Measurements from ENCODE around the gene RELN.

RELN gene

DNA sequence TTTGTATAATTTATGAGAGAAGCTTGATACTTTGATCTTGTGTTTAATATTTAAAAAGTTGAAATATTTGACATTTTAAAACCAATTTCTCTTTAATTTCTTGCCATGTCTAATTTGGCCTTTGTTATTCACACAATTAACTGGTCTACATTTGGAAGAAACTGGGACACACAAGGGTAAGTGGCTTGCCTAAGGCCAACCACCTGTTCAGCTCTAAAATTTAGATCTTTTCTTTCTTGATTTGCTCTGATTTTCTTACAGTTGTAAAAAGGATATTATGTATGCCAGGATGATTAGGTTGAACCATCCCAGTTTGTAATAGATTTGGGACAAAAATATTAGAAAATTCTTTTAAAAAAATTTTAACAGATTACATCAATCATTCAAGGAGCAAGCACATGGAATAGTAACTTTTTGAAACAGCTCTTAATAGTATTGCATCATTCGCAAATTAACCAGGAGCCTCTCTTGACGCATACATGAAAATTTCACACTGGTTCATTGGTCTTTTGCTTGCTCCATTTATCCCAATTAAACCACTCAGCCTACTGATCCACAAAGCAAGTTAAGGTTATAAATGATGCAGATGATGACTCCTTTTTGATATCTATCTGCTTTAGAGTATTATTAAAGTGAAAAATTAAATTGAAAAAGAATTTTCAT, 321.0 kb downstream of the RELN start:
- DNase-seq, result no peak

DNA sequence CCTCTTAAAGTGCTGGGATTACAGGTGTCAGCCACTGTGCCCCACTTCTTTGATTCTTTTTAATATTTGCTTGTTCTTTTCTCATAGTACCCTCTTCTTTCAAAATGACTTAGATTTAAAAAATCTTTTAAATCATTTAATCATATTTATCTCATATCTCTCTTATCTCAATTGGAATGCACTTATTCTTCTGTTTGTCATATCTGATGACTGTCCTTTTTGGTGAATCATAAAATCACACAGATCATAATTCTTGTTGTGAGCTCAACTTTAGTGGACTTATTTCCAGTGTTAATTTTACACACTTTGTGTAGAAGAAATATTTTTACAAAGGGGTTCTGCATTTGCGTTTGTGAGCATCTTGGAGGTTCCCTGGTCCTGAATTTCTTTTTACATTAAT, 323.1 kb downstream of the RELN start:
- no peak for DNase-seq

DNA sequence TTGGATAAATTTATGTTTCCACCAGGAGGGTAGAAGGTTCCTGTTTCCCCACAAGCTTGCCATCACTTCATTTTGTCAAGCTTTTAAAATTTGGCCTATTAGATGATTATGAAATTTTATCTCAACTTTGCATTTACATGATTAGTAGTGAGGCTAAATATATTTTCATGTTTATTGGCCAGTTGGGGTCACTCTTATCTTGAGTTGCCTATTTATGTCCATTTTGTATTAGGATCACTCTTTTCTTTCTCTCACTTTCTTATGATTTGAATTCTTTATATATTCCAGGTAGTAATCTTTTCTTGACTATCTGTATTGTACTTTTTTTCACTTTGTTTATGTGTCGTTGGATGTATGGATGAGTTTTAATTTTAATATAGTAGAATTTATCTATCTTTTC, 324.9 kb downstream of the RELN start:
- DNase-seq, result no peak

DNA sequence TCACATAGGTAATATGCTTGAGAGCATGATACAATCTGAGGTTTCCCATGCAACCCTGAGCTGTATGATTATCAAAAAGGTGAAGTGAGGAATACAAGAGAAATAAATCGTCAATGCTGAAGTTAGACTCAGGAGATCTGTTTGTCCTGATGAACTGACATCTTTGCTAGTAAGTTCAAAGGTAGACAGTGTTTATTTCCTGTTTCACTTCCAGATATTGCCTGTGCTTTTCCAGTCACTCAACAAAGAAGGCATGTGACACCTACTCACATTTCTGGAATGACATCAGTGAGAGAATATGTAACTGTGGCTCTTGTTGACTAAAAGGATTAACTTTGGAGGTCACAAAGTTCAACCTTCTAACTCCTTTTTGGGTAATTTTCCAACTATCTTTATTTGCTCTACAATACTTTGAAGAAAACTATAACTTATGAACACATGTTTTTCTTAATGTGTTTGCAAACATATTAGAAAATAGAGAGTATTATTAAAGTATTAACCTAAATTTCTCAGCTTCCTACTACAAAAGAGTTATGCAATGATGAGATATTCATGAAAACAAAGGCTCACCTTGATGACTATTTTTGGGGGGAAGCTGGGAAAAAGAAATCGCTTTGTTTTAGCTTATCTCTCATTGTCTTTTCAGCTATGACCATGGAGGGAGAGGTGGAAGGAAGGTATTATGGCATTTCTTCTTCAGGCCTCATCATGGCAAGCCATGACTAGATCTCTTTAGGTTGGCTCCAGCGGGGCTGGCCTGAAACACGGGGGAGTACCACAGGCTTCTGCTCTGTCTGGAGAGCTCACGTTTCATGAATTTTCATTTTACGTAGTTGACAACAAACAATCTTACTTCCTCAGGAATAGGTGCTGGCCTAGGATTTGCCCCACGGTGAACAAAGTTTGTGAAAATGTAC, 328.7 kb downstream of the RELN start:
- DNase-seq, result no peak

DNA sequence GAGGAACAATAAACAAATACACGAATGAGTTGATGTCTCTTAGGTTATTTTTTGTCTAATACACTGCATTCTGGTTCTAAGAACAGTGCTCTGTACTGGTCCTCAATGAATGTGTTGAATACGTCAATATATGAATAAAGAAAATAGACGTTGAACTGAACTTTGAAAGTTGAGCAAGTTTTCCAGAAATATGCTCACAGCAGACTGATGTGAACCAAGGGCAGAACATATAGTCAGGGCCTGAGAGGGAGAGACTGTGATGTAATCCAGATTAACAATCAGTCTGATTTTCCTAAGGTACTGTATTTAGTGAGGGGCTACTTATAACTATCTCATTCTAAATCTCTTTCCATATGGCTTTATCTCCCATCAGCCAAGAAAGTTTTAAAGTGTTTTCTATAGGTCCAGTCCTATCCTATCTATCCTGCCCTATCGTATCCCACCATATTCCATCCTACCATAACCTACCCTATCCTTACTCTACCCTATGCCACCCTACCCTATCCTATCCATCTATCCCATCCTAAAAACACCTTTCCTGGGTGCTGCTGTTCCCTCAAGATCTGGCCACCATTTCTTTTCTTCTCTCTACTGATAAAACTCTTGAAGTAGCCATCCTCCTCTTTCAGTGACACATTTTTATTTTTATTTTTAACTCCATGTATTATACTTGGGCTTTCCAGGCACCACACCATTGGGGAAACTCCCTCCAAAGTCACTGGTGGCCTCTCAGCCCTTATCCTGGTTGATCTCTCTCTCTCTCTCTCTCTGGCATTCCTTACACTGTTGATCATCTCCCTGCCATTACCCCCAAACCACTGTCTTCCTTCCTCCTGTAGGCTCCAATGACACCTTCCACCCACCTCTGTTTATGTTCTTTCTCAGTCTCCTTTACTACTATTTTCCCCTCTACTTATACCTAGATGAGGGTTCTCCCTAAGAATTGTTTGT, 331.1 kb downstream of the RELN start:
- DNase-seq, result no peak

DNA sequence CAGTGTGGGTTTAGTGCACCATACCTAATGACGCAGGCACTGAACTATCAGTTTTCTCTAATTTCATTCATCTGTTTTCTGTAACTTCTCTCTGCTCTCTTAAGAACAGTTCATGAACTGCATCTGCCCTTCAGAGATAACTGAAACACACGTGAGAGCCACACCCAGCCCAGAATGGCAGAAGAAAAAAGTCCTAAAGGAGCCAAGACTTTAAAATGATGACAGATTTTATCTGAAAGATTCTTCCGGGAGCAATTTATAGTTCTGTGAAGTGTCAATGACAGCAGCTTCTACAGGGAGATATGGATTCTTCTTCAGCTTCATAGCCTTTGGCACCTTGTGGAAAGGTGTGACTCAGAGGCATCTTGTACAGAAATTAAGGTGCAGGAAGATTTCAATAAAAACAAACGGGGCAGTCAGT, 332.0 kb downstream of the RELN start:
- DNase-seq, result no peak

DNA sequence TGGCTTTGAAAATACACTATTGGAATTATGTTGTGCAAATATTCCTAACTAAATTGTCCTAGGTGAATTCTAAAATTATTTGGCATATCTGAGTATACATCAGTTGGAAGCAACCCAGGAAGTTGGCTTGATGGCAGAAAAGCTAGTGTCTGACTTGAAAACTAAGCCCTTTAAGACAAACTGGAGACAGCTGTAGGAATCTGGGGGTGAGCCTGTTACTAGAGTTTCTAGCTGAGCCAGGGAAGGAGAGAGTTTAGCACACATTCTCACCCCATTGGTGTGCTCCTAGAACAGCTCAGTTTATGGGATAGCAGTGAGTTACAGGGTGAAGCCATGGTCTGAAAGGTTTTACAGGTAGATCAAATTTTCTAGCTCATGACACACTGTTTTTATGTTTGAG, 333.2 kb downstream of the RELN start:
- DNase-seq, result no peak

DNA sequence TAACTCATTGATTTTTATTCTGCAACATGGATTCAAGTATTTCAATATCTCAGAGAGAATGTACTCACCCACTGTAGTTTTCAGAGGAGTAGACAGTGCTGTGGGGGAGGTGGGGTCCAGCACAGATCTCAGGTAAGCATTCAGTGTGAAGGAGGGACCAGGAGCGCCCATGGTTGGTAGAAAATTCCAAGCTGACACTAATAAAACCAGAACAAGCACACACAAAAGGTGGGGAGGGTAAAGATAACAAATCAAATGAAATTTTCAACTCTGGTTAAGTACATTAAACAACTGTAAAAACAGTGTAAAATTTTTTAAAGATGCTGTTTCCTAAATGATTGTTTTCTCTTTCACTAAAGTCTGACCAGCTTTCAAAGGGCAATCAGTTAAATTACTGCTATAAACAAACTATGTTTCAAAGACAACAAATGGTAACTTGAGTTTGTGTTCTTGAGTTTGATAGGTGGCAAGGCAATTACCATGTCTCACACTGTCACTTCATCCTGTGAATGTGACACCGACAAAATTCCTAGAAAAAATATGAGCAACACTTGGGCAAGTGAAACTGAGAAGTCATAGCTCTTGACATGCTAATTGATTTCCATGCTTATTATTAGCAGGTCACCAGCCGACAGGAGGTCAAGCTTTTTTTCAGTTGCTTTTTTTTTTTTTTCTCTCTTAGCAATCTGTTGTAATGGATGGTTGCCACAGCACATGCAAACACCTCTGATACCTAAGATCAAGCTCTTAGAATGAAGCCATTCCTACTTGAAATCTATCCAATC, 337.7 kb downstream of the RELN start:
- no peak for DNase-seq

DNA sequence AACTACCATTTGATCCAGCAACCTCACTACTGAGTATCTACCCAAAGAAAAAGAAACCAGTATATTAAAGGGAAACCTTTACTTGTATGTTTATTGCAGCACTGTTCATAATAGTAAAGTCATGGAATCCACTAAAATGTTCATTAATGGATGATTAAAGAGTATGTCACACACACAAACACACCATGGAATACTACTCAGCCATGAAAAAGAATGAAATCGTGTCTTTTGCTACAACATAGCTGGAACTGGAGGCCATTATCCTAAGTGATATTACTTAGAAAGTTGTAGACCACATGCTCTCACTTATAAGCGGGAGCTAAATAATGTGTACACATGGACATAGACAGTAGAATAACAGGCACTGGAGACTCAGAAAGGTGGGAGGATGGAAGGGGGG, 340.4 kb downstream of the RELN start:
- DNase-seq, result no peak

DNA sequence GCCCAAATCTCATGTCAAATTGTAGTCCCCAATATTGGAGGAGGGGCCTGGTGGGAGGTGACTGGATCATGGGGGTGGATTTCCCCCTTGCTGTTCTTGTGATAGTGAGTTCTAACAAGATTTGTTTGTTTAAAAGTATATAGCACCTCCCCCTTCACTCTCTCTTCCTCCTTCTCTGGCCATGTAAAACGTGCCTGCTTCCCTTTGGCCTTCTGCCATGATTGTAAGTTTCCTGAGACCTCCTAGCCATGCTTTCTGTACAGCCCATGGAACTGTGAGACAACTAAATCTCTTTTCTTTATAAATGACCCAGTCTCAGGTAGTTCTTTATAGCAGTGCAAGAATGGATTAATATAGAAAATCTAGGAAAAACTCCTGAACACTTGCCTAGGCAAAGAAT, 341.3 kb downstream of the RELN start:
- no peak for DNase-seq

DNA sequence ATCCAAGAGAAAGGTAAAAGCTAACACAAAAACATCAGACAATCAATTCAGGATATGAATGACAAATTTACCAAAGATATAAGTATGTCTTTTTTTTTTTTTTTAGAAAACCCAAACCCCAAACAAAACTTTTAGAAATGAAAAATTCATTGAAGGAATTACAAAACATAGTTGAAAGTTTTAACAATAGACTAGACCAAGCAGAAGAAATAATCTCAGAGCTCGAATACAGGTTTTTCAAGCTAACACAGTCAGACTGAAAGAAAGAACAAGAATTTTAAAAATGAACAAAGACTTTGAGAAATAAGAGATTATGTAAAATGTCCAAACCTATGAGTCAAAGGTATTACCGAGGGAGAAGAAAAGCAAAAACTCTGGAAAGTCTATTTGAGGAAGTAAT, 345.1 kb downstream of the RELN start:
- no peak for DNase-seq

DNA sequence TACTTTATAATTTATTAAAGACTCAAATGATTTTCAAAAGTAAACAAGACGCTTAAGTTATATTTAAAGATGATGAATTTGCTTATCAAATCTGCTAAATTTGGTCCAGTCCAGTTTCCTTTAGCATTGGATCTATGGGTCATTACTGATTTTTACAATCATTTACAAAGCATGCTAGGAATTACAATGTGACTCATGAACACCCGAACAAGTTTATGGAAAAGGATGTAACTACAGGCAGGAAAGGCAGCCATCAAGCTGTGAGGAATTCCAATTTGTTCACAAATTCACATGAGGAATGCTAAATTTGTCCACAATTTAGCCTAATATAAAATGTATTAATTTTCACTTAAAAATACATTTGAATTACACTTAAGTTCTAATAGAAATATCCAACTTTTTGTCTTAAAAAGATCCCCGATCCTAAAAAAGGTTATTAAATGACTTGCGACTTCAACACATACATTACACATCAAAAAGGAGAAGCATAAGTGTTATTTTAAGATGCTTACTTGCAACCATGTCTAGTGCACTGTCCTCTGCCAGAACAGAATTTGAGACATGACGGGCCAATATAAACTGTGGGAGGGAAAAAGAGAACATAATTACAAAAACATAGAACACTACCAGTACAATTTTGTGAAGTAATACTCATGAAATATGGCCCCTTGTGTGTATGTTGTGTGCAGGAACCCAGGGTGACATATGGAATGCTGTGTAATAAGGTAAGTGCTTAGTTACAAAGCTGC, 349.3 kb downstream of the RELN start:
- no peak for DNase-seq

DNA sequence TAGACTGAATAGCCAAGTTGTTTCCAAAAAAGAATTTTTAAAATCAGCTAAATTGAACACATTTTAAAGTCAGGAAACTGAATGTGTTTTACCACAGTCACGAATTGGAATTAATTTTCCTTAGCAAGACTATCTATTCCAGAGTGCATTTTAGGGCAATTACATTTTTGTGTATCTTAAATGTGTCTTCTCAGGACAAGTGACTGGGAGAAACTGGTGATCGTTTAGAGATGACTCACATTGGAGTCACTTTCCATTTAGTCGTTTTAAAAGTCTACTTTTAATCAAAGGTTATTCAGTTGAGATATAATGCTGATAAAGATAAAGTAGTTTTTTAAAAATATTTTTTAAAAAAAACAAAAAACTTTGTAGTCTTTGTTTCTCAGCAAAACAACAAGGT, 351.7 kb downstream of the RELN start:
- DNase-seq, result no peak

DNA sequence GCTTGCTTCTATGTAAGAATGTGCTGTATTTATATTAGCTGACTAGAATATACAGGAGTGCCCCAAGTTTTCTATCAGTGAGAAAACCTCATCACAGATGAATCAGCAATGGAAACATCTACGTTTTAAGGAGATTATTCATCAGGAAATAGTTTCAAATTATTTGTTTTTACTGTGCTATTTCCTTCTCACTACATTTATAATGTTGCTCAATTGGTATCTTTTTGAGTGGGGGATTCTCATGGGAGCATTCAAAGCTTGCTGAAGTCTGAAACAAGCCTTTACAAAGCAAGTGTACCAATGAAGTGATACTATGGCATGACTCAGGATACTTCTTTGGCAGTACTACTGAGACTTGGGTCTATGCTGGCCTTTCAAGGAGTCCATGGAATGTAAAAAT, 352.4 kb downstream of the RELN start:
- DNase-seq, result peak; percentile 21

DNA sequence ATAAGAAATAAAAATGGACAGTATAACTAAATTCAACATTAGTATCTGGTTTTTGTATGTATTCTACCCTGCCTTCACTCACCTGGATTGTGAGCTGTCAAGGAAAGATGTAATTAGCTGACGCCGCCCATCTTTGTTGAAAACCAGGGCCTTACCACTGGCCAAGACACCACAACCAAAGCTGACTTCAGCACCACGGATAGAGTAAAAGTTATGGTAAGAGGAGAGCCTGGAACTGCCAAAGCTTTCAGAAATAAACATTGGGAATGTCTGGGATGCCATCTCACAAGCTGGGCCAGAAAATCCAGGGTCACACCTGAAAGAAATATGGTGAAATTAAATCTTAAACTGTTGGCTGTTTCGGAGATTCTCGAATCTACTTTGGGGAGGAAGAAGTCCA, 353.3 kb downstream of the RELN start:
- no peak for DNase-seq

DNA sequence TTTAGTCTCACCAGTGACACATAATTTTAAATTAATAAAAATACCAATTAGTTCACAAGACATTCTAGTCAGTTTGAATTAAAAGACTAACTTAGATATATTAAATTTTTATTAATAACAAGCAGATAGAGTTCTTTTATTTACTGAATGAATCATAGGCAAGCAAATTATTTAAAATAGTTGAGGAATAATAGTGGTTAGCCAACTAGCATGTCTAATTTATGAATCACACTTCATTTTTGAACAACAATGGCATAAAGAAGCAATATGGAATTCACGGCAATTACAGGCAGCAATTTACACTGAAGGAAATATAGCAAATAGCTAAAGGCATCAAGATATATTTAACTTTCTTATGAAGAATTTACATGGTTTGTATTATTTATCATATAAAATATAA, 356.5 kb downstream of the RELN start:
- no peak for DNase-seq

DNA sequence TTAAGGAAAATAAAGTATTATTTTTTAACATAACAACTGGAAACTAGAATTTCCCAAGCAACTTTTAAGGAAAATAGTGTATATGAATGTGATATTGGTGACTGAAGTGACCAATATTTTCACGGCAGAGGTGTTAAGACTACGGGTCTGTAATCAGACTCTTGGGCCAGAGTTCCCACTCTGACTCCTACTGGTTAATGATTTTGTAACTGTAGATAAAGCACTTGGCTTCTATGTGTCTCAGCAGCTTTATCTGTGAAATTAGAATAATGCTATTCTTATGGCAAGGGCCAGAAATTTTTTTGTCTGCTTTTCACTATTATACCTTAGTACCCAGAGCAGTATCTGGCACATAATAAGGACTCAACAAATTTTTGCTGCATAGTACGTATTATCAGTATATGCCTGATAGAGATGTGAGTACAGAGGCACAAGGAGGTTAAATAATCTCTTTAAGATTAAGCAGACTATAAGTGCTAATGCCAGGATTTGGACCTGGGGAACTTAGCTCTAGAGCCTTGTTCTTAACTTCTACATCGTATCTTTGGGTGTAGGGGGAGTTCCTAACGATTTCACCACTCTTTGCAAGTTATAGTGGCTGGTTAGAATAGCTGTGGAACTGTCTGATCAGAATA, 357.3 kb downstream of the RELN start:
- DNase-seq, result no peak

DNA sequence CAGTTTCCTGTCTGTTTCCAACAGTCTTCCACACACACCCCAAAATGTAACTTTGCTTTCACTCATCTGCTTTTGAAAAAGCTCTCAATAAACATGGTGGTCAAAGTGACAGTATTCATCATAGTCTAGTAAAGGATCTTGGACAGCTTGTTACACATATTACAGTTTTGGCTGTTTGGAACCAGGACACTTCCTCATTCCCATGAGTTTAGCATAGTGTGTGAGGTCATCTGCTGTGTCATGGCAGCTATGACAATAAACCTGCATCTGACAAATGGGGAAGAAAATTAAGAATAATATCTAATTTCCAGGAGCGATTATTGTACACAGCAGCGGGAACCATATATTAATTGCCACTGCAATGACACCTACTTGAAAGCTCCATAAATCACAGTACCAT, 359.1 kb downstream of the RELN start:
- no peak for DNase-seq

DNA sequence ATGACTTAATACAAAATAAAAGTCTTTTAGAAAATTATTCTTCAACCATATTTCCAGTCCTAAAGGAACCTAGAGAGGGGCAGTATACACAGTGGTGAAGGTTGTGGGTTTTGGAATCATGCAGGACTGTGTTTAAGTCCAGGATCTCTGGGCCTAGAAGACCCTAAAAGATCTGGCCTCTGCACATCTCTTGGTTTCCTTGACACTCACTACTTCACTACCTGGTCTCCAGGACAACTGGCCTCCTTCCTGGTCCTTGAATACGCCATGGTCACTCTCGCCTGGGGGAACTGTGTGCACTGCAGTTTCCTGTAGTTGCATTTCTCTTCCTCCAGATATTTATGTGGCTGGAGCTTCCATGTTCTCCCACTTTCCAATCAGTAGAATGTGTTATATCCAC, 360.7 kb downstream of the RELN start:
- no peak for DNase-seq

DNA sequence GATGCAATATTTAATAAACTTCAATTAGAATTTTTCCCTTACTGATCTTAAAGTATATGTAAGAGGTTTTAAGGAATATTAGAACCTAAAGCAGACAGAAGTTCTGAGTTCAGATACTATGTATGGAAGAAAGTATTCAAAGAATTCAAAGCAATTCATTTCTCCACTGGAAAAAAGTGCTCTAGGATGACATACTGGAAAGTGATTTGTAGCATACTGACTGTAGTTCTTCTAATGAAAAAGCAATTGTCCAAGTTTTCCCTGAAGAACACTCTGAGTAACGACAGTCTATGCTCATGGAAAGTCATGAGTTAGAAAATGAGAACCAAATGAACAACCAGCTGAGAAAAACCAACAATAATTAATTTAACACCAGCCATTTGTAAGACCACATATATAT, 362.7 kb downstream of the RELN start:
- no peak for DNase-seq

DNA sequence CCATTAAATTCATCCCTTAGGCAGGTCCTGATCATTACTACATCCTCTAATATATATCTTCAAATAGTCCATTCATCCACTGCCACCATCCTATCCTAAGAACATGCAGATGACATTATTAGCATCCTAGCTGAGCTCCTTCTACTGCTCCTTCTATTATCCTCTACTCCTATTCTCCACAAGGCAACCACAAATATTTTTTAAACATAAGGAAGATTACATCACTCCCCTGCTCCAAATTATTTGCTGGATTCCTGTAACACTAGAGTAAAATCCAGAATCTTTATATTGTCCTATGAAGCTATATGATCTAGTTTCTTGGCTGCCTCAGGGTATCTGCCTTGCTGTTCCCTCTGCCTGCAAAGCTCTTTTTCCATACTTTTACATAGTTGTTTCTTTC, 367.2 kb downstream of the RELN start:
- no peak for DNase-seq

Data from GOT3 (cell line).